ENCODE results near the gene KIF2C.

KIF2C gene

GRCh38 chr1:44721485-44722361 is 17.9 kb upstream of the KIF2C start:
- no peak for TF ChIP-seq CTCF (IDR thresholded peaks at IDR 0.05)
- Histone ChIP-seq H3K4me1 (no peaks in the 10 kb centered on the region), H3K79me2 (no peaks in the 10 kb centered on the region), H3K9ac (no peak overlapping the region), H3K4me2 (ENCODE audit: low read length) (no peak overlapping the region), H3K9me3 (ENCODE audit: control insufficient read depth, low read length) (no peaks in the 10 kb centered on the region), H3K36me3 (ENCODE audit: control insufficient read depth, insufficient read depth, low read length) (no peaks in the 10 kb centered on the region), H2AFZ (no peak overlapping the region), H3K4me3 (ENCODE audit: low read depth, low read length) (no peak overlapping the region), H3K27ac (no peak overlapping the region), H3K27me3 (ENCODE audit: control insufficient read depth, insufficient read depth, low read length) (no peaks in the 10 kb centered on the region)

- H3K36me3 ChIP-seq (ENCODE audit: control insufficient read depth, insufficient read depth, low read length): no peaks in the 10 kb centered on the region
- H3K9ac ChIP-seq: no peak overlapping the region
- H2AFZ ChIP-seq: no peak overlapping the region
- no peaks in the 10 kb centered on the region for H3K27me3 ChIP-seq (ENCODE audit: control insufficient read depth, insufficient read depth, low read length)
- no peak for TF ChIP-seq CTCF (IDR thresholded peaks at IDR 0.05)
- H3K27ac ChIP-seq: no peak overlapping the region
- no peaks in the 10 kb centered on the region for H3K4me1 ChIP-seq
- H3K9me3 ChIP-seq (ENCODE audit: control insufficient read depth, low read length): no peaks in the 10 kb centered on the region
- H3K4me2 ChIP-seq (ENCODE audit: low read length): no peak overlapping the region
- H3K4me3 ChIP-seq (ENCODE audit: low read depth, low read length): no peak overlapping the region
- no peaks in the 10 kb centered on the region for H3K79me2 ChIP-seq
Observed at GRCh38 chr1:44723064-44723463, 16.6 kb upstream of the KIF2C start.

GRCh38 chr1:44723496-44724295 is 15.9 kb upstream of the KIF2C start:
- Histone ChIP-seq H3K4me1 (no peaks in the 10 kb centered on the region), H3K4me3 (ENCODE audit: low read depth, low read length) (no peak overlapping the region), H3K9ac (no peak overlapping the region), H2AFZ (no peak overlapping the region), H3K9me3 (ENCODE audit: control insufficient read depth, low read length) (no peaks in the 10 kb centered on the region), H3K27me3 (ENCODE audit: control insufficient read depth, insufficient read depth, low read length) (no peaks in the 10 kb centered on the region), H3K79me2 (no peaks in the 10 kb centered on the region), H3K4me2 (ENCODE audit: low read length) (no peak overlapping the region), H3K27ac (no peak overlapping the region), H3K36me3 (ENCODE audit: control insufficient read depth, insufficient read depth, low read length) (no peaks in the 10 kb centered on the region)
- no peak for TF ChIP-seq CTCF (IDR thresholded peaks at IDR 0.05)

GRCh38 chr1:44724296-44724954 is 15.2 kb upstream of the KIF2C start:
- Histone ChIP-seq H3K4me3 (ENCODE audit: low read depth, low read length) (no peak overlapping the region), H3K27ac (no peak overlapping the region), H3K9me3 (ENCODE audit: control insufficient read depth, low read length) (no peaks in the 10 kb centered on the region), H3K9ac (no peak overlapping the region), H3K4me1 (no peaks in the 10 kb centered on the region), H3K4me2 (ENCODE audit: low read length) (no peak overlapping the region), H3K36me3 (ENCODE audit: control insufficient read depth, insufficient read depth, low read length) (no peaks in the 10 kb centered on the region), H2AFZ (no peak overlapping the region), H3K27me3 (ENCODE audit: control insufficient read depth, insufficient read depth, low read length) (no peaks in the 10 kb centered on the region), H3K79me2 (no peaks in the 10 kb centered on the region)
- no peak for TF ChIP-seq CTCF (IDR thresholded peaks at IDR 0.05)

All from parathyroid adenoma (tissue), 2 donors.